ENCODE measurements around the gene FYB2.

The FYB2 gene

GRCh38 chr1:56719171-56719570 lies 100.0 kb downstream of the FYB2 start:
- no peak overlapping the region for H3K4me3 ChIP-seq (ENCODE audit: low read depth, low read length)
- DNase-seq (ENCODE audit: low read depth) = no peak
- TF ChIP-seq, protein P1, sequence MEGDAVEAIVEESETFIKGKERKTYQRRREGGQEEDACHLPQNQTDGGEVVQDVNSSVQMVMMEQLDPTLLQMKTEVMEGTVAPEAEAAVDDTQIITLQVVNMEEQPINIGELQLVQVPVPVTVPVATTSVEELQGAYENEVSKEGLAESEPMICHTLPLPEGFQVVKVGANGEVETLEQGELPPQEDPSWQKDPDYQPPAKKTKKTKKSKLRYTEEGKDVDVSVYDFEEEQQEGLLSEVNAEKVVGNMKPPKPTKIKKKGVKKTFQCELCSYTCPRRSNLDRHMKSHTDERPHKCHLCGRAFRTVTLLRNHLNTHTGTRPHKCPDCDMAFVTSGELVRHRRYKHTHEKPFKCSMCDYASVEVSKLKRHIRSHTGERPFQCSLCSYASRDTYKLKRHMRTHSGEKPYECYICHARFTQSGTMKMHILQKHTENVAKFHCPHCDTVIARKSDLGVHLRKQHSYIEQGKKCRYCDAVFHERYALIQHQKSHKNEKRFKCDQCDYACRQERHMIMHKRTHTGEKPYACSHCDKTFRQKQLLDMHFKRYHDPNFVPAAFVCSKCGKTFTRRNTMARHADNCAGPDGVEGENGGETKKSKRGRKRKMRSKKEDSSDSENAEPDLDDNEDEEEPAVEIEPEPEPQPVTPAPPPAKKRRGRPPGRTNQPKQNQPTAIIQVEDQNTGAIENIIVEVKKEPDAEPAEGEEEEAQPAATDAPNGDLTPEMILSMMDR (conservative IDR thresholded peaks at IDR 0.05; ENCODE audit: low read depth, low read length) = no peak

- TF ChIP-seq, protein P1 (conservative IDR thresholded peaks at IDR 0.05; ENCODE audit: low read depth, low read length) = no peak
- no peak overlapping the region for H3K4me3 ChIP-seq (ENCODE audit: low read depth, low read length)
- DNase-seq (ENCODE audit: low read depth) = peak; percentile 6
Measured at GRCh38 chr1:56715156-56715555, 104.0 kb downstream of the FYB2 start.

DNA sequence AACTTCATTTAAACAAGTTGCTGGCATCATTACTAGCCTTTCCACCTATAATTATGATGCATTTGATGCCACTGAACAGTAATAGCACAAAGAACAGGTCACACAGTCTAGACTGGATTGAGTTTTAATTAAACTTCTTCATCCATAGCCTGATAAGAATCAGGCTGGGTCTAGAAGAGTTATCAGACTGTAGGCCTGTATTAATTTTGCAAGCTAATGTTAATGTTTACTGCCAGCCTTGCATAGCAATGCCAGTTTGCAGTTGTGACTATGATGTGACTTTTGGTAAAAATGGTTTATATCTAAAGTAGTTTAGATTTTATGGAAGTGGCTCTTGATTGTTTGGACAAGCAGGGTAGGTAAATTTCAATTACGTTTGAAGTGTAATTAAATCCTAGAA lies 106.1 kb downstream of the FYB2 start:
- TF ChIP-seq, protein P1 (conservative IDR thresholded peaks at IDR 0.05; ENCODE audit: low read depth, low read length) = no peak
- no peak overlapping the region for H3K4me3 ChIP-seq (ENCODE audit: low read depth, low read length)
- DNase-seq (ENCODE audit: low read depth) = no peak

DNA sequence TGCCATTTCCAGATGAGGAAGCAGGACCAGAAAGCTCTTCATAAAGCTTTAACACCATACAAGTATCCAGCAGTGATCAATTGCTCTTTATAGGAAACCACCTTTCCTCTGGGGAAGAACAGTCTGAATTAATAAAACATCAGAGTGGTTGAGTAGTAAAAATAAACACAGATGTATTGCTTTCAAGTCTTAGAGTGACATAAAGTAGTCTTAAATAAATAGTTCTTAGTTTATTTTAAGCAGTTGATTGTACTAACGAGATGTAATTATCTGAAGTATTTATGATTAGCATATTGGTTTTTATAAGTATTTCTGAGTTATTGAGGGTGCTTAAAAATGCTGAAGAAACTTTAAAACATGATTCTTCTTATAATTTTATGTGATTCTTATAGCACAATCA lies 107.1 kb downstream of the FYB2 start:
- H3K4me3 ChIP-seq (ENCODE audit: low read depth, low read length) = no peak overlapping the region
- TF ChIP-seq, protein P1 (conservative IDR thresholded peaks at IDR 0.05; ENCODE audit: low read depth, low read length) = no peak
- no peak for DNase-seq (ENCODE audit: low read depth)

- TF ChIP-seq, protein P1 (conservative IDR thresholded peaks at IDR 0.05; ENCODE audit: low read depth, low read length) = no peak
- peak; percentile 71 for DNase-seq (ENCODE audit: low read depth)
- no peak overlapping the region for H3K4me3 ChIP-seq (ENCODE audit: low read depth, low read length)
Measured at GRCh38 chr1:56710646-56711045, 108.6 kb downstream of the FYB2 start.

- no peak overlapping the region for H3K4me3 ChIP-seq (ENCODE audit: low read depth, low read length)
- no peak for DNase-seq (ENCODE audit: low read depth)
- TF ChIP-seq, protein P1 (conservative IDR thresholded peaks at IDR 0.05; ENCODE audit: low read depth, low read length) = no peak
Measured at GRCh38 chr1:56709995-56710394, 109.2 kb downstream of the FYB2 start.

DNA sequence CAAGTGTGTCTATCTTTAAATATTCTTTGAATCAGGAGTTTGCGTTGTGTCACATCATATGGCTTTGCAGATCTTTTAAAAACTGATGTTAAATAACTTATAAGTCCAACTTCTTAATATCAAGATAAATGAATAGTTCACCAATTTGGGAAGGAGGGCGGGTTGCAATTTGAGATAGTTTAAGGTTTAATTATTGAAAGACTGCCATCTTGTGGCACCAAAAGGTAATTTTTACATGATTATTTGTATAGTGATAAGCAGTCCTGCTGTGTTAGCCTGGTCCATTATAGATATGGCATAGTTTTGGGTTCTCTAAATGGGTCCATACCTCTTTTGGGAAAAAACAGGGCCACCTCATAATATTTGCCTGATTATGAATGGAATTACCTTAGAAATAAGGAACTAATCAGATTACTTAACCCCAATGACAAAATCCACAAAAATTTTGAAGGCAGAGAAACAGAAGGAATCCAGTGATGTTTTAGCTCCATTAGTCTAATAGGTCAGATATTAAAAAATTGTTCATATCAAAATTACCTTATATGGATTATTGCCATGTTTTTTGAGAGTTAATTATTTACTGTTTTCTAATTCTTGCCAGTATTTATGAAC lies 109.8 kb downstream of the FYB2 start:
- H3K4me3 ChIP-seq (ENCODE audit: low read depth, low read length) = no peak overlapping the region
- DNase-seq (ENCODE audit: low read depth) = peak; percentile 75
- TF ChIP-seq, protein P1 (conservative IDR thresholded peaks at IDR 0.05; ENCODE audit: low read depth, low read length) = peak; percentile 51
